Kidney (tissue), 14 donors: ENCODE measurements around the gene HLA-DMB. TPM values are rescaled to one million over a fixed set of nuclear protein-coding genes. Genes with fewer than 3 reads are reported as not detected.

ENCODE experiments used
- DNase-seq, 5 donors: peaks; one replicate each; pipeline ENCODE4 v3.0.0-alpha.2; 2013 to 2020
- FAIRE-seq: peaks from 2 replicates; lab custom pipeline; 2012; peaks lifted over from hg19 to GRCh38; lab: Jason Lieb, UNC
- H3K27ac ChIP-seq, 2 donors: one replicate each; pipeline ENCODE4 v1.7.0; 2013; ENCODE audit warnings: low read depth in 2 of 2, low read length in 2 of 2, inconsistent platforms in 1 of 2
- H3K27me3 ChIP-seq: one replicate; pipeline ENCODE4 v1.7.1; 2013; ENCODE audit warnings: low read length, inconsistent platforms; ENCODE audit not compliant: control insufficient read depth, insufficient read depth
- H3K36me3 ChIP-seq, 3 donors: one replicate each; pipeline versions ENCODE4 v1.7.0 to v1.7.1; 2013; ENCODE audit warnings: low read length in 3 of 3, control low read depth in 1 of 3, inconsistent platforms in 1 of 3; ENCODE audit not compliant: insufficient read depth in 3 of 3, control insufficient read depth in 2 of 3
- H3K4me1 ChIP-seq, 3 donors: one replicate each; pipeline versions ENCODE4 v1.7.0 to v1.7.1; 2013; ENCODE audit warnings: low read length in 3 of 3, inconsistent platforms in 1 of 3, low read depth in 1 of 3; ENCODE audit not compliant: control insufficient read depth in 2 of 3, insufficient read depth in 2 of 3
- H3K4me3 ChIP-seq, 3 donors: one replicate each; pipeline versions ENCODE4 v1.7.0 to v1.8.1; 2013; ENCODE audit warnings: low read length in 3 of 3, control low read depth in 1 of 3, inconsistent platforms in 1 of 3
- H3K9ac ChIP-seq, 3 donors: one replicate each; pipeline versions ENCODE4 v1.7.0 to v1.7.1; 2013; ENCODE audit warnings: low read length in 3 of 3, control low read depth in 1 of 3, inconsistent platforms in 1 of 3
- H3K9me3 ChIP-seq, 3 donors: one replicate each; pipeline versions ENCODE4 v1.7.0 to v1.7.1; 2013; ENCODE audit warnings: low read length in 3 of 3, control low read depth in 1 of 3, inconsistent platforms in 1 of 3; ENCODE audit not compliant: control insufficient read depth in 2 of 3, insufficient read depth in 1 of 3
- CTCF ChIP-seq: IDR thresholded peaks from 3 replicates; pipeline ENCODE4 v1.5.1; 2012; ENCODE audit warnings: mild to moderate bottlenecking, moderate library complexity, borderline replicate concordance; ENCODE audit not compliant: insufficient read depth; ENCODE audit errors: extremely low read depth
- intact Hi-C: fragments of 100-400 bp; cut with DNase I; formaldehyde crosslinking; loops from one replicate; pipeline ENCODE4 v1.11.1; 2022
- polyA plus RNA-seq: library from polyadenylated mRNA; stranded (reverse); fragments of 350-450 nt; fragmentation: Illumina TruSeq; extraction: RNeasy Lipid Tissue Mini Kit (QIAGEN cat#74804); gene quantifications from one replicate; pipeline ENCODE4 v1.2.3, GENCODE V29; 2014; ENCODE audit warnings: low read depth, low replicate concordance; ENCODE audit not compliant: insufficient read depth
- total RNA-seq: library from RNA; stranded (reverse); fragmentation: NEBNext Ultra II Directional; extraction: Animal tissue kit (Norgen Biotek cat#: 25700); gene quantifications from one replicate; pipeline ENCODE4 v1.2.1, GENCODE V29; 2021
- donor health status: control.
- donor health status: control.
- donor health status: control.
- donor health status: control.
- donor health status: control.
- donor health status: DM: yes; HTN: yes; CAD: no.
- donor health status: Normal renal cell carcinoma (clear cell type).

The HLA-DMB gene
- total and polyA plus RNA-seq, 2 donors from 2014 or later, result 45.5 to 78.0 TPM

- FAIRE-seq, result no peak
- Histone ChIP-seq H3K36me3 (no peaks in the 10 kb centered on the region), H3K9ac (no peak overlapping the region), H3K9me3 (no peaks in the 10 kb centered on the region), H3K27ac (no peak overlapping the region), H3K4me3 (no peak overlapping the region), H3K27me3 (no peaks in the 10 kb centered on the region), H3K4me1 (peaks cover 2 to 7% (median 4%) of the 10 kb centered on the region in 3 donors)
- DNase-seq, result no peak
- intact Hi-C loops, result no loop called here
- TF ChIP-seq CTCF, result no peak
These were observed 9.2 kb upstream of the HLA-DMB start for GRCh38 chr6:32950010-32950409.

- intact Hi-C loops, result no loop called here
- no peak for FAIRE-seq
- Histone ChIP-seq H3K9me3 (no peaks in the 10 kb centered on the region), H3K27me3 (no peaks in the 10 kb centered on the region), H3K4me1 (peaks cover 2 to 7% (median 4%) of the 10 kb centered on the region in 3 donors), H3K27ac (no peak overlapping the region), H3K36me3 (no peaks in the 10 kb centered on the region), H3K9ac (no peak overlapping the region), H3K4me3 (no peak overlapping the region)
- DNase-seq, result no peak
- TF ChIP-seq CTCF, result no peak
These were observed 8.3 kb upstream of the HLA-DMB start for GRCh38 chr6:32949113-32949512.

GRCh38 chr6:32947552-32948465 is 7.0 kb upstream of the HLA-DMB start:
- no peak for FAIRE-seq
- intact Hi-C loops, result no loop called here

More at GRCh38 chr6:32947552-32948465, 7.0 kb upstream of the HLA-DMB start:
- H3K36me3 ChIP-seq, result no peaks in the 10 kb centered on the region
- peak in 4 of 5 donors; percentile 73 to 92 (median 84) for DNase-seq
- no peaks in the 10 kb centered on the region for H3K9me3 ChIP-seq
- H3K27me3 ChIP-seq, result no peaks in the 10 kb centered on the region
- no peak overlapping the region for H3K9ac ChIP-seq
- H3K27ac ChIP-seq, result no peak overlapping the region
- H3K4me3 ChIP-seq, result no peak overlapping the region
- H3K4me1 ChIP-seq, result peaks cover 2 to 4% (median 4%) of the 10 kb centered on the region in 3 donors
- peak; percentile 55 for TF ChIP-seq CTCF
